Measurements from ENCODE around the gene ERVK3-1.

DNA sequence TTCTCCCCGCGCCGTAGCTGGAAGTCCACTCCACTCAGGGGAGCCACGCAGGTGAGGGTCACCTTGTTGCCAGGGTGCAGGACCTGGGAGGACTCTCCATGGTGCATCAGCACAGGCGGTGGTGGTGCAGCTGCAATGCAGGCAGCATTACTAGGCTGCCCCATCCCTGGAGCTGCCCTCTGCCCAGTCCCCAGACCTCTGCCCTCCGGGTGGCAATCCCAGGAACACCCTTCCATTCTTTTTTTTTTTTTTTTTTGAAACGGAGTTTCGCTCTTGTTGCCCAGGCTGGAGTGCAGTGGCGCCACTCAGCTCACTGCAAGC, 46.3 kb downstream of the ERVK3-1 start:
- TF ChIP-seq POLR2AphosphoS5 (IDR thresholded peaks at IDR 0.05; ENCODE audit: low read depth, low read length) (no peak), POLR2A (IDR thresholded peaks at IDR 0.05; ENCODE audit: low read depth, low read length) (no peak)

Data from GM12892 (cell line).